ENCODE data around the gene TRAF3.

The TRAF3 gene

GRCh38 chr14:102823546-102823945 lies 46.3 kb downstream of the TRAF3 start:
- H3K36me3 ChIP-seq, result peaks cover 0 to 41% (median 15%) of the 10 kb centered on the region in 11 experiments; a peak in 17 of 22 replicates
- no peak overlapping the region for H3K9ac ChIP-seq
- no peaks in the 10 kb centered on the region for H3K9me3 ChIP-seq (replicated peaks in 1 of 11)
- peaks cover 0 to 30% (median 15%) of the 10 kb centered on the region in 10 experiments; a peak in 13 of 20 replicates for H3K4me1 ChIP-seq
- no peak for TF ChIP-seq Cebpa-rat (IDR thresholded peaks at IDR 0.05)
- H3K4me2 ChIP-seq, result peak overlapping the region in 2 of 11 experiments; percentile 31 to 33; a peak in 4 of 22 replicates
- no peaks in the 10 kb centered on the region for H3K27me3 ChIP-seq
- peaks cover 60 to 100% (median 98%) of the 10 kb centered on the region in 11 experiments; a peak in 21 of 22 replicates for H4K20me1 ChIP-seq
- H3K4me3 ChIP-seq, result no peak overlapping the region
- no peak overlapping the region for H3K27ac ChIP-seq

GRCh38 chr14:102824832-102825231 lies 47.6 kb downstream of the TRAF3 start:
- Histone ChIP-seq H3K4me3 (no peak overlapping the region), H3K9ac (no peak overlapping the region), H3K9me3 (replicated peaks in 1 of 11) (no peaks in the 10 kb centered on the region), H3K27ac (no peak overlapping the region), H3K4me2 (0 out of 22 replicates have a peak overlapping the region, but pooled peaks of 1 of the 11 experiments have one; percentile 16), H3K36me3 (peaks cover 0 to 43% (median 15%) of the 10 kb centered on the region in 11 experiments; a peak in 17 of 22 replicates), H4K20me1 (peaks cover 60 to 100% (median 98%) of the 10 kb centered on the region in 11 experiments; a peak in 21 of 22 replicates), H3K4me1 (peaks cover 0 to 21% (median 12%) of the 10 kb centered on the region in 10 experiments; a peak in 13 of 20 replicates), H3K27me3 (no peaks in the 10 kb centered on the region)
- TF ChIP-seq Cebpa-rat (IDR thresholded peaks at IDR 0.05), result no peak

- no peak overlapping the region for H3K4me3 ChIP-seq
- H3K9me3 ChIP-seq (replicated peaks in 1 of 11), result no peaks in the 10 kb centered on the region
- TF ChIP-seq Cebpa-rat (IDR thresholded peaks at IDR 0.05), result no peak
- peaks cover 0 to 45% (median 22%) of the 10 kb centered on the region in 11 experiments; a peak in 19 of 22 replicates for H3K36me3 ChIP-seq
- H3K27me3 ChIP-seq, result no peaks in the 10 kb centered on the region
- peaks cover 0 to 21% (median 12%) of the 10 kb centered on the region in 10 experiments; a peak in 13 of 20 replicates for H3K4me1 ChIP-seq
- peaks cover 60 to 100% (median 98%) of the 10 kb centered on the region in 11 experiments; a peak in 21 of 22 replicates for H4K20me1 ChIP-seq
- H3K9ac ChIP-seq, result no peak overlapping the region
- 0 out of 22 replicates have a peak overlapping the region, but pooled peaks of 1 of the 11 experiments have one; percentile 16 for H3K4me2 ChIP-seq
- no peak overlapping the region for H3K27ac ChIP-seq
Measured at GRCh38 chr14:102825307-102826095, 48.3 kb downstream of the TRAF3 start.

GRCh38 chr14:102826161-102826560 lies 48.9 kb downstream of the TRAF3 start:
- Histone ChIP-seq H3K27ac (no peak overlapping the region), H4K20me1 (peaks cover 61 to 100% (median 99%) of the 10 kb centered on the region in 11 experiments; a peak in 21 of 22 replicates), H3K4me1 (peaks cover 0 to 21% (median 12%) of the 10 kb centered on the region in 10 experiments; a peak in 13 of 20 replicates), H3K9ac (no peak overlapping the region), H3K9me3 (replicated peaks in 1 of 11) (no peaks in the 10 kb centered on the region), H3K27me3 (no peaks in the 10 kb centered on the region), H3K4me2 (no peak overlapping the region), H3K36me3 (peaks cover 4 to 51% (median 29%) of the 10 kb centered on the region in 11 experiments; a peak in 21 of 22 replicates), H3K4me3 (no peak overlapping the region)
- TF ChIP-seq Cebpa-rat (IDR thresholded peaks at IDR 0.05), result no peak

GRCh38 chr14:102826751-102827675 lies 49.8 kb downstream of the TRAF3 start:
- H3K9me3 ChIP-seq (replicated peaks in 1 of 11), result no peaks in the 10 kb centered on the region
- H3K4me1 ChIP-seq, result peaks cover 0 to 21% (median 12%) of the 10 kb centered on the region in 10 experiments; a peak in 13 of 20 replicates
- H3K9ac ChIP-seq, result no peak overlapping the region
- H3K36me3 ChIP-seq, result peaks cover 11 to 58% (median 35%) of the 10 kb centered on the region in 11 experiments; a peak in 21 of 22 replicates
- no peak overlapping the region for H3K27ac ChIP-seq
- H3K27me3 ChIP-seq, result no peaks in the 10 kb centered on the region
- peaks cover 58 to 100% (median 97%) of the 10 kb centered on the region in 11 experiments; a peak in 21 of 22 replicates for H4K20me1 ChIP-seq
- no peak for TF ChIP-seq Cebpa-rat (IDR thresholded peaks at IDR 0.05)
- H3K4me3 ChIP-seq, result no peak overlapping the region
- H3K4me2 ChIP-seq, result no peak overlapping the region

GRCh38 chr14:102827716-102828115 lies 50.5 kb downstream of the TRAF3 start:
- peaks cover 0 to 21% (median 12%) of the 10 kb centered on the region in 10 experiments; a peak in 12 of 20 replicates for H3K4me1 ChIP-seq
- peaks cover 11 to 65% (median 42%) of the 10 kb centered on the region in 11 experiments; a peak in 21 of 22 replicates for H3K36me3 ChIP-seq
- peaks cover 58 to 100% (median 90%) of the 10 kb centered on the region in 11 experiments; a peak in 21 of 22 replicates for H4K20me1 ChIP-seq
- H3K9me3 ChIP-seq (replicated peaks in 1 of 11), result no peaks in the 10 kb centered on the region
- H3K27ac ChIP-seq, result no peak overlapping the region
- H3K9ac ChIP-seq, result no peak overlapping the region
- no peak for TF ChIP-seq Cebpa-rat (IDR thresholded peaks at IDR 0.05)
- H3K4me3 ChIP-seq, result no peak overlapping the region
- no peaks in the 10 kb centered on the region for H3K27me3 ChIP-seq
- no peak overlapping the region for H3K4me2 ChIP-seq

- Histone ChIP-seq H3K9ac (no peak overlapping the region), H3K36me3 (peaks cover 15 to 69% (median 45%) of the 10 kb centered on the region in 11 experiments; a peak in 21 of 22 replicates), H3K4me2 (no peak overlapping the region), H3K27me3 (no peaks in the 10 kb centered on the region), H4K20me1 (peaks cover 58 to 100% (median 86%) of the 10 kb centered on the region in 11 experiments; a peak in 21 of 22 replicates), H3K9me3 (replicated peaks in 1 of 11) (no peaks in the 10 kb centered on the region), H3K4me1 (peaks cover 0 to 21% (median 12%) of the 10 kb centered on the region in 10 experiments; a peak in 12 of 20 replicates), H3K4me3 (no peak overlapping the region), H3K27ac (no peak overlapping the region)
- no peak for TF ChIP-seq Cebpa-rat (IDR thresholded peaks at IDR 0.05)
Measured at GRCh38 chr14:102828151-102828550, 50.9 kb downstream of the TRAF3 start.

GRCh38 chr14:102829016-102829548 lies 51.8 kb downstream of the TRAF3 start:
- Histone ChIP-seq H3K36me3 (peaks cover 24 to 79% (median 55%) of the 10 kb centered on the region in 11 experiments), H3K4me3 (no peak overlapping the region), H3K4me2 (no peak overlapping the region), H3K27ac (no peak overlapping the region), H4K20me1 (peaks cover 56 to 100% (median 79%) of the 10 kb centered on the region in 11 experiments; a peak in 21 of 22 replicates), H3K27me3 (no peaks in the 10 kb centered on the region), H3K9ac (no peak overlapping the region), H3K4me1 (peaks cover 0 to 14% (median 10%) of the 10 kb centered on the region in 10 experiments; a peak in 12 of 20 replicates), H3K9me3 (replicated peaks in 1 of 11) (no peaks in the 10 kb centered on the region)
- no peak for TF ChIP-seq Cebpa-rat (IDR thresholded peaks at IDR 0.05)
